ENCODE measurements around the gene MORN1.

MORN1 gene

DNA sequence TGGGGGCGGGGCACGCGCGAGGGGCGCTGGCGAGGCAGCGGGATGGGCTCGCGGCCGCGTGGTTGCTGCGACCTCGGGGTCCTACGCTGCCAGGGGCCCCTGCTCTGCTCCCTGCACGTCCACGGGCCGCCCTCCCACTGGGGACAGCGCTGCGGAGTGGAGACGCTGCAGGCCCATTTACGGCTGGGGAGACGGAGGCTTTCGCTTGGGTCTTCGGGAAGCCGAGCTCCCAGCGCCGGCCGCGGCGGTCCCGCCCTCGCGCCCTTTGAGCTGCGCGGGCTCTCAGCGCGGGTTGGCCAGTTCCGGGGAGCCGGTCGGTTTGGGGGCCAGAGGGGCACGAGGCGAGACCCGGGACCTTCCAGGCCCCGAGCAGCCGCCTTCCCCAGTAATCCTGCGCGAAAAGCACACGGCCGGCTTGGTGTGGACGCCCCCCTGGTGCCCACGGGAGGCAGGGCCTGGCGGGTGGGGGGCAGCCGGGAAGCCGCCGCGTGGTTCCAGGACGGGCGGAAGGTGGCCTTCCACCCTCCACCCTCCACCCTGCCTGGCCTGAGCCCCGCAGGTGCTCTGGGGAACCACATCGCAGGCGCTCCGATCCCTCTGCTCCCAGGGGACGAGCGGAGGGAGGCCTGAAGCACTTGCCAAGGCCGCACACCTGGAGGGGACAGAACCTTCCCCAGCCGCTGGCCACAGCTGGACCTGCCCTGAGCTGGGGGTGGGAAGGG is 21.6 kb upstream of the MORN1 start:
- no peak overlapping the region for H3K27ac ChIP-seq (ENCODE audit: low read depth, low read length)
- H3K4me3 ChIP-seq (ENCODE audit: low read depth, low read length): peak overlapping the region; percentile 94
- H2AFZ ChIP-seq (ENCODE audit: low read length, unreplicated experiment): peak overlapping the region; percentile 31
- H3K36me3 ChIP-seq (ENCODE audit: insufficient read depth, low read length): no peaks in the 10 kb centered on the region
- H3K79me2 ChIP-seq (ENCODE audit: control insufficient read depth, insufficient read depth, low read length, unreplicated experiment): peaks cover 11% of the 10 kb centered on the region
- peaks cover 8% of the 10 kb centered on the region; the same call in 1 of the 2 replicates for H3K27me3 ChIP-seq (ENCODE audit: insufficient read depth, low read length)
- H3K4me1 ChIP-seq (ENCODE audit: control insufficient read depth, insufficient read depth, low read length, unreplicated experiment): peaks cover 19% of the 10 kb centered on the region

DNA sequence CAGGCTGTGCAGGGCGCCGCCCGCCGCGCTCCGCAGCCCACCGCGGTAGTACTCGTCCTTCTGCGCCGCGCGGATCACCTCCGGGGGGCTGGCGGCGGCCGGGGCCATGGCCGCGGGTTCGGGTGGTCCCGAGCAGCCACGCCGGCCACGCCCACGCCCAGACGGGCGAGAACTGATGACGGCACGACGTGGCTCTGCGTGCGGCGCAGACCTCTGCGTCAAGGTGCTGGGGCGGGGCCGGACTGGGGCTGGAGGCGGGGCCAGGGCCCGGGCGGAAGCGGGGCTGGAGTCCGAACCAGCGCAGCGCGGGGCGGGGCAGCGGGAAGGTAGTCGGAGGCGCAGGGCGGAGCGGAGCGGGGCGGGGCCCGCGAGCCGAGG is 21.0 kb upstream of the MORN1 start, which contains the start of gene PEX10:
Gene PEX10 (minus strand): TSS at position 170 of the 378 bp plus-strand sequence. CDS start 62 bp downstream, at position 108.
- H2AFZ ChIP-seq (ENCODE audit: low read length, unreplicated experiment): peak within 1 kb of the TSS; percentile 88
- peaks cover 5% of the 10 kb centered on the region; the same call in 1 of the 2 replicates for H3K27me3 ChIP-seq (ENCODE audit: insufficient read depth, low read length)
- H3K4me3 ChIP-seq (ENCODE audit: low read depth, low read length): peak within 1 kb of the TSS; percentile 94
- H3K36me3 ChIP-seq (ENCODE audit: insufficient read depth, low read length): no peaks in the 10 kb centered on the region
- peaks cover 11% of the 10 kb centered on the region for H3K79me2 ChIP-seq (ENCODE audit: control insufficient read depth, insufficient read depth, low read length, unreplicated experiment)
- peaks cover 19% of the 10 kb centered on the region for H3K4me1 ChIP-seq (ENCODE audit: control insufficient read depth, insufficient read depth, low read length, unreplicated experiment)
- H3K27ac ChIP-seq (ENCODE audit: low read depth, low read length): peak within 1 kb of the TSS; percentile 48; the same call in 1 of the 2 replicates

DNA sequence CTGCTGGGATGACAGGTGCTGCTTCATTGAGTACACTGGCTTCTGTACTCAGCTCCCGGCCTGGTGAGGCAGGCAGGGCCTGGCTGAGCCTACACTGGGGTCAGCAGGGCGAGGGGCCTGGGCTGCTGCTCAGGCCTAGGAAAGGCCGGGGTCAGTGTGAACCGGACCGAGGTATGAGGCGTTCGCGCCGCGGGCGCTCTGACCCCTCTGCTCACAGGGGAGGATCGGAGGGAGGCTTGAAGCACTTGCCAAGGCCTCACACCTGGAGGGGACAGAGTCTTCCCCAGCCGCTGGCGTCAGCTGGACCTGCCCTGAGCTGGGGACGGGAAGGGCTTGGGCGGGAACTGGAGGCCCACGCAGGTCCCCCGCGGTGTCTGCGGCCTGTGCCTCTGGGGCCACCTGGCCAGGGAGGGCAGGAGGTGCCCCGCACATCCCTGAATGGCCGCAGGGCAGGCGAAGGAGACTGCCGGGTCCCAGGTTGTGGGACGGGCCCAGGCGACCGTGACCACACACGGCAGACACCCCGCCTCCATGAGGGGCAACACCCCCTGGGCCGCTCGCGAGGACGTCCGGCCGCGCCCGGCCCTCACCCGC is 20.5 kb upstream of the MORN1 start:
- H3K4me3 ChIP-seq (ENCODE audit: low read depth, low read length): peak overlapping the region; percentile 94
- peak overlapping the region; percentile 48; the same call in 1 of the 2 replicates for H3K27ac ChIP-seq (ENCODE audit: low read depth, low read length)
- peaks cover 11% of the 10 kb centered on the region for H3K79me2 ChIP-seq (ENCODE audit: control insufficient read depth, insufficient read depth, low read length, unreplicated experiment)
- no peaks in the 10 kb centered on the region for H3K27me3 ChIP-seq (ENCODE audit: insufficient read depth, low read length)
- H3K4me1 ChIP-seq (ENCODE audit: control insufficient read depth, insufficient read depth, low read length, unreplicated experiment): peaks cover 19% of the 10 kb centered on the region
- H3K36me3 ChIP-seq (ENCODE audit: insufficient read depth, low read length): no peaks in the 10 kb centered on the region
- H2AFZ ChIP-seq (ENCODE audit: low read length, unreplicated experiment): peak overlapping the region; percentile 88

DNA sequence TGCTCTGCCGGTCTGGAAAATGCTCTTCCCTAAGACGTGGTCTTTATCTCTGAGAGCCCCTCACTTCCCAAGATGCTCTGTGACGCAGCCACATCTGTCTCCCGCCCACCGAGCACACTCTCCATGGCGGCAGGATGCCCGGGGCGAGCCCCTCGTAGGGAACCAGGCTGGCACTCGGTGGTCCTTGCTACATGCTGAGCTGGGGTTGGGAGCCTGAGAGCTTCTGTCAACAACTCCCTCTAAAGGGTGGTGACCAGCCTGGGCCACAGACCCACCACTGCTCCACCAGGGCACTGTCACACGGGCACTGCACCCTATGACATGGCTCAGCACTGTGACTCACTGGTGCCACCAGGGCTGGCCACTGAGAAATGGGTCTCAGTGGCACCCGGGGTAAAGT is 18.4 kb upstream of the MORN1 start:
- H3K79me2 ChIP-seq (ENCODE audit: control insufficient read depth, insufficient read depth, low read length, unreplicated experiment): peaks cover 11% of the 10 kb centered on the region
- peaks cover 7% of the 10 kb centered on the region; the same call in 1 of the 2 replicates for H3K36me3 ChIP-seq (ENCODE audit: insufficient read depth, low read length)
- no peak overlapping the region for H3K4me3 ChIP-seq (ENCODE audit: low read depth, low read length)
- H3K4me1 ChIP-seq (ENCODE audit: control insufficient read depth, insufficient read depth, low read length, unreplicated experiment): peaks cover 28% of the 10 kb centered on the region
- H3K27ac ChIP-seq (ENCODE audit: low read depth, low read length): no peak overlapping the region
- H3K27me3 ChIP-seq (ENCODE audit: insufficient read depth, low read length): no peaks in the 10 kb centered on the region
- H2AFZ ChIP-seq (ENCODE audit: low read length, unreplicated experiment): no peak overlapping the region

DNA sequence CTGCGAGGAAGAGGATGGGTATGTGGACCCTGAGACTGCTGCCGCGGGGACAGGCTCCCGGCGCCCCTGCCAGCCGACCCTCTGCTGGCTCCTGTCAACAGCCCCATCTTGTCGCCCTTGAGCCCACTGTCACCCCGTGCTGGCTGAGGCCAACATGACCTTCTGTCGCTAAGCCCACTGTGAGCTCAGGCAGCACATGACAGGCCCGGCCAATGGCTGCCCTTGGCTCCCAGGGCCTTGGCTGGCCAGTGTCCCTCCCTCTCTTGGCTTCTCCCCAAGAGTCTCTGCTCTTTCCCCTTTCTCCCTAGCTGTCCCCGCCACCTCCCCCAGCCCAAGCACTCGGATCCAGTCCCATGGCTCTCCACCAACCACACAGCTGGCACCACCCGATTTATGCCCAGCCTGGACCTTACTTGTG is 17.5 kb upstream of the MORN1 start:
- peaks cover 21% of the 10 kb centered on the region for H3K4me1 ChIP-seq (ENCODE audit: control insufficient read depth, insufficient read depth, low read length, unreplicated experiment)
- H3K4me3 ChIP-seq (ENCODE audit: low read depth, low read length): no peak overlapping the region
- no peak overlapping the region for H3K27ac ChIP-seq (ENCODE audit: low read depth, low read length)
- H3K79me2 ChIP-seq (ENCODE audit: control insufficient read depth, insufficient read depth, low read length, unreplicated experiment): peaks cover 11% of the 10 kb centered on the region
- H3K36me3 ChIP-seq (ENCODE audit: insufficient read depth, low read length): peaks cover 11% of the 10 kb centered on the region; the same call in 1 of the 2 replicates
- H3K27me3 ChIP-seq (ENCODE audit: insufficient read depth, low read length): no peaks in the 10 kb centered on the region
- no peak overlapping the region for H2AFZ ChIP-seq (ENCODE audit: low read length, unreplicated experiment)

DNA sequence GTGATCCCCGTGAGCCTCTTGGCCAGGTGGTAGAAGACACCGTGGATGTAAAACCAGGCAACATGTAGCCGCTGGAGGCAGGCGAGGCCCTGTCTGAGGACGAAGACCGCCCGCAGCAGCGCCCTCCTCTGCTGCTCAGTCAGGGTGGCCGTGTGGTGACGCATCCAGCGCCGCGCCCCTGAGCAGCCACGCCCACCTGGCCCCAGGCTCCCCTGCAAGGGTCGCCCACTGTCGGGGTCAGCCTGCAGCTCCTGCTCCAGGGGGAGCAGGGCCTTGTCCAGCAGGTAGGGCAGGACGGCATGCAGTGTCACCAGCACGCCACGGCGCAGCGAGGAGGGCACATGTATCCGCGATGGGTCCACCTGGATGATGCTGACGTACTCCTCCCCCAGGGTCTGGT is 17.1 kb upstream of the MORN1 start:
- Histone ChIP-seq H3K27ac (ENCODE audit: low read depth, low read length) (no peak overlapping the region), H3K79me2 (ENCODE audit: control insufficient read depth, insufficient read depth, low read length, unreplicated experiment) (peaks cover 11% of the 10 kb centered on the region), H3K4me3 (ENCODE audit: low read depth, low read length) (no peak overlapping the region), H3K36me3 (ENCODE audit: insufficient read depth, low read length) (peaks cover 11% of the 10 kb centered on the region; the same call in 1 of the 2 replicates), H3K4me1 (ENCODE audit: control insufficient read depth, insufficient read depth, low read length, unreplicated experiment) (peaks cover 17% of the 10 kb centered on the region), H3K27me3 (ENCODE audit: insufficient read depth, low read length) (no peaks in the 10 kb centered on the region), H2AFZ (ENCODE audit: low read length, unreplicated experiment) (no peak overlapping the region)

DNA sequence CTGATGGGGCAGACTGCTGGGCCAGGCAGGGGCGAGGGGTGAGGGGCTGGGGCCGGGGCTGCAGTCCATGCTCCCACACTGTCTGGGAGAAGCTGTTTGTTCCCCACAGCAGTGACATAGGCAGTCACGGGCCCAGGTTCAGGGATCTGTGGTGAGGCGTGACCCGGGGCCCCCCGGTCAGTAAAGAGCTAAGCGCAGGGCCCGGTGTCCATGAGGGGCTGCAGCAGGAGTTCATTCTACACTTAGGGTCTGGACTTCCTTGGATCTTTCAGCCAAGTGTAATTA is 16.6 kb upstream of the MORN1 start:
- H3K4me1 ChIP-seq (ENCODE audit: control insufficient read depth, insufficient read depth, low read length, unreplicated experiment): peaks cover 14% of the 10 kb centered on the region
- no peaks in the 10 kb centered on the region for H3K27me3 ChIP-seq (ENCODE audit: insufficient read depth, low read length)
- no peak overlapping the region for H2AFZ ChIP-seq (ENCODE audit: low read length, unreplicated experiment)
- peaks cover 11% of the 10 kb centered on the region; the same call in 1 of the 2 replicates for H3K36me3 ChIP-seq (ENCODE audit: insufficient read depth, low read length)
- H3K79me2 ChIP-seq (ENCODE audit: control insufficient read depth, insufficient read depth, low read length, unreplicated experiment): peaks cover 11% of the 10 kb centered on the region
- H3K4me3 ChIP-seq (ENCODE audit: low read depth, low read length): no peak overlapping the region
- H3K27ac ChIP-seq (ENCODE audit: low read depth, low read length): no peak overlapping the region

DNA sequence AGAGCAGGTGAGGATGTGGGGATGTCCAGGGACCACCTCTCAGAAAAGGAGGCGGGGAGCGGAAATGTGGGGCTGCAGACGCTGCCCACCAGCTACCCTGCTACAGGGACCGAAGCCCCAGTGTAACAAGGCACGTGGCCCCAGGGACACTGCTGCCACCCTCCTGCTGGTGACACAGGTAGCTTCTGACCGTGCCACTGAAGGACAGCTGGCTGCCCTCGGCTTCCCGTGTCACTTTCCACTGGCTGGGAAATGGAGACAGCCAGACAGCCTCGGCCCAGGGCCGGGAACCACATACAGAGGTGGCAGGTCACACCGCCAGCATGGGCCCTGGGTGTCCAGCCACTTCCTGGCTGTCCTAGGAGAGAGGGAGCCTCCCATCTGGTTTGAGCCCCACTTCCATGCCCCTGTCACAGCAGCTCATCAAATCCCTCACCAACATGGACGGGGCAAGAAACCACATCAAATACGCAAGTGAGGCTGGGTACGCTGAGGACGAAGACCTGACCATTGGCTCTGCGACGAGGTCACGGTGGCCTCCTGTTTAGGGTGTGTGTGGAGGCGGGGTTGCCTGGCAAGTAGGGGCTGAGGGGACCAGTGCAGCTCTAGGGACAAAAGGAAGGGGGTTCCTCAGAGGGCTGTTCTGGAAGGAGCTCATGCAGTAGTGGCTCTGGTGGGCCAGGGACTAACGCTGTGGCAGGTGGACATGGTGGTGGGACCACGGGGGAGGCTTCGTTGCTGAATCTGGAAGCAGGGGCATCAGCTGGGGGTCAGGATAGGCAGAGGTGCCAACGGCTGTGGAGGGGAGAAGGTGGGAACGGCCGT is 16.0 kb upstream of the MORN1 start:
- peaks cover 14% of the 10 kb centered on the region for H3K4me1 ChIP-seq (ENCODE audit: control insufficient read depth, insufficient read depth, low read length, unreplicated experiment)
- peaks cover 11% of the 10 kb centered on the region for H3K79me2 ChIP-seq (ENCODE audit: control insufficient read depth, insufficient read depth, low read length, unreplicated experiment)
- no peak overlapping the region for H2AFZ ChIP-seq (ENCODE audit: low read length, unreplicated experiment)
- no peak overlapping the region for H3K4me3 ChIP-seq (ENCODE audit: low read depth, low read length)
- no peaks in the 10 kb centered on the region for H3K27me3 ChIP-seq (ENCODE audit: insufficient read depth, low read length)
- H3K27ac ChIP-seq (ENCODE audit: low read depth, low read length): no peak overlapping the region
- peaks cover 11% of the 10 kb centered on the region; the same call in 1 of the 2 replicates for H3K36me3 ChIP-seq (ENCODE audit: insufficient read depth, low read length)

DNA sequence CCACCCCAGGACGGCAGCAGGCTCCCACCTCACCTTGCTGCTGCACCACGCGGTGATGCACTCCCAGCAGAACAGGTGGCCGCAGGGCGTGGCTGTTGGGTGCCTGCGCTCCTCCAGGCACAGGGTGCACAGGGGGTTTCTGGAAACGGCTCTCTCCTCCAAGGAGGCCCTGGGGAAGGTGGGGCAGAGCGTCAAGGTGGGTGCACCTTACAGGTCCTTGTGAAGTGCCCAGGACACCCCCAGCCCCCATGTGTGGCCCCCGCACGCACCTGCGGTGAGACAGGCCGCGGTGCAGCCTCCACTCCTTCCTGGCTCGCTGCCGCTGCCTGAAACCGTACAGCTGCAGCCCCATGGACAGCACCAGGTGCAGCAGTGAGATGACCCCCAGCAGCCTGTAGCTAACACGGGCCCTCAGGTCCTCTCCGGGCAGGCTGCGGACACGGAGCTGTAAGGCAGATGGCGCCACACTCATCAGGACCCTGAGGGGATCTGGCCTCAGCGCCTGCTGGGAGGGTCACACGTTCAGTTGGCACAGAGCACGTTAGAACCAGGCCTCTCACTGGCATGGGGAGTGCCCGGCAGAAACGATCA is 15.2 kb upstream of the MORN1 start:
- H3K4me1 ChIP-seq (ENCODE audit: control insufficient read depth, insufficient read depth, low read length, unreplicated experiment): peaks cover 12% of the 10 kb centered on the region
- H3K4me3 ChIP-seq (ENCODE audit: low read depth, low read length): no peak overlapping the region
- H3K27me3 ChIP-seq (ENCODE audit: insufficient read depth, low read length): no peaks in the 10 kb centered on the region
- peaks cover 11% of the 10 kb centered on the region; the same call in 1 of the 2 replicates for H3K36me3 ChIP-seq (ENCODE audit: insufficient read depth, low read length)
- H3K79me2 ChIP-seq (ENCODE audit: control insufficient read depth, insufficient read depth, low read length, unreplicated experiment): peaks cover 3% of the 10 kb centered on the region
- H3K27ac ChIP-seq (ENCODE audit: low read depth, low read length): no peak overlapping the region
- H2AFZ ChIP-seq (ENCODE audit: low read length, unreplicated experiment): no peak overlapping the region

DNA sequence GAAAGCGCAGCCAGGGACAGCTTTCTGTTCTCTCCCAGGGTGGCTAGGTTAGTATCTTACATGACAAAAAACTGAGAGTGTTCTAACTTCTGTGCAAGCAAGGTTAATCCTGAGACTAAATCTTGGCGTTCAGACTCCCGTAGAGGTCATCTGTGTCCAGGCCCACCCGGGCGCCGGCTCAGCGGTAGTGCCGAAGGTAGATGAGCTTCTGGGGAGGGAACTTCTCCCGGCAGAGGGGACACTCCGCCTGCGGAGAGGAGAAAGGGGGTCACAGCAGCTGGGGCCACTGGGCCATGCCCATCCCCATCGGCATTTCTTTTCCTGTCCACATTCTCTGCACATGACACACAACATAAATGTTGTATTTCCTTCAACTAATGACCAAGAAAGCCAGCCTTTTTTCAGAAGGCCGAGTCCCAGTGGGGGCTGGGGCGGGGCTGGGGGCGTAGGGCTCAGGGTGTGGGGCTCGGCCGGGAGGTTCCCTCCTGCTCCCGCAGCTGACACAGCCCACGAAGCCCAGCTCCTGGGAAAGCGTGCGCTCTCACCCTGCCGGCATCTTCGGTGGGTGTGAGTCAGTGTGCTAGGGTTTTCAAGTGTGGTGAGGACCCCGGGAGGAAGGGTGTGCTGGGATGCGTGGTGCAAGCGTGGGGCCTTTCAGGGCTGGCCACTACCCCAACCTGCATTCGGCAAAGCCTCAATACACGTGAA is 14.4 kb upstream of the MORN1 start:
- Histone ChIP-seq H2AFZ (ENCODE audit: low read length, unreplicated experiment) (no peak overlapping the region), H3K27me3 (ENCODE audit: insufficient read depth, low read length) (no peaks in the 10 kb centered on the region), H3K36me3 (ENCODE audit: insufficient read depth, low read length) (peaks cover 13% of the 10 kb centered on the region; the same call in 1 of the 2 replicates), H3K4me3 (ENCODE audit: low read depth, low read length) (no peak overlapping the region), H3K4me1 (ENCODE audit: control insufficient read depth, insufficient read depth, low read length, unreplicated experiment) (peaks cover 9% of the 10 kb centered on the region), H3K79me2 (ENCODE audit: control insufficient read depth, insufficient read depth, low read length, unreplicated experiment) (no peaks in the 10 kb centered on the region), H3K27ac (ENCODE audit: low read depth, low read length) (peak overlapping the region; percentile 53)
